ENCODE measurements around the gene TEP1. TPM values are rescaled to one million over a fixed set of nuclear protein-coding genes. Genes with fewer than 3 reads are reported as not detected.

TEP1 gene
- total and polyA plus RNA-seq, 2 of the 8 experiments (the other 6 are each of a cell fraction or from before 2014, with no cell fraction given) = 6.9 to 10.7 TPM

- no peak overlapping the region for H2AK5ac ChIP-seq (ENCODE audit: low read depth, low read length)
- H3K4me2 ChIP-seq (ENCODE audit: insufficient read depth in 1 of 2, low read depth in 2 of 2, low read length in 2 of 2) = no peak overlapping the region
- H2BK120ac ChIP-seq (replicated peaks; ENCODE audit: low read depth, low read length) = no peak overlapping the region
- no peak for DNase-seq (ENCODE audit: low read depth in 1 of 2, low spot score in 2 of 2)
- H2BK20ac ChIP-seq (ENCODE audit: low read length) = no peak overlapping the region
- H3K79me1 ChIP-seq (ENCODE audit: low read depth, low read length) = no peaks in the 10 kb centered on the region; the same call in 1 of the 2 replicates
- no peaks in the 10 kb centered on the region for H3K79me2 ChIP-seq (ENCODE audit: control insufficient read depth in 1 of 2, insufficient read depth in 2 of 2, low read length in 2 of 2)
- no peak overlapping the region for H3K4me3 ChIP-seq (ENCODE audit: extremely low read depth in 1 of 4, insufficient read depth in 2 of 4, low read depth in 3 of 4, low read length in 4 of 4)
- no peaks in the 10 kb centered on the region; a peak in 1 of 4 replicates for H3K9me3 ChIP-seq (ENCODE audit: insufficient read depth in 2 of 2, low read depth in 1 of 2, low read length in 1 of 2)
- H3K27me3 ChIP-seq (replicated peaks in 1 of 4; ENCODE audit: control insufficient read depth in 3 of 4, extremely low read depth in 1 of 4, insufficient read depth in 3 of 4, low read length in 3 of 4) = no peaks in the 10 kb centered on the region
- no peak overlapping the region for H3K56ac ChIP-seq (replicated peaks; ENCODE audit: insufficient read length, low read depth, low read length)
- no peak overlapping the region for H3K14ac ChIP-seq (ENCODE audit: insufficient read length)
- 96% methylated on average over 11 of the region's 11 CpGs; no CpG with 5 or more reads in 1 of the 2 experiments for WGBS, 2 experiments (ENCODE audit: extremely low coverage in 1 of 2, insufficient coverage in 1 of 2, insufficient read length in 1 of 2, insufficient replicate concordance in 2 of 2, low coverage in 1 of 2, low lambda C conversion rate in 2 of 2, missing lambda C conversion rate in 1 of 2)
- no peak overlapping the region for H2BK12ac ChIP-seq (ENCODE audit: low read depth, low read length)
- no peak for FAIRE-seq
- POLR2A ChIA-PET (ENCODE audit: partially characterized antibody) = interaction anchor here (2.3 to 4.7 kb wide), 3 partner anchors 9 to 61 kb away, joined by 6 to 16 read pairs (median 12); partner anchors contain the start of genes APEX1, OSGEP, PARP2 and TEP1
- no peaks in the 10 kb centered on the region for H4K20me1 ChIP-seq (replicated peaks in 1 of 2; ENCODE audit: control insufficient read depth in 1 of 2, insufficient read depth in 2 of 2, low read length in 2 of 2)
- CTCF ChIA-PET (ENCODE audit: partially characterized antibody) = interaction anchor here (0.7 to 1.5 kb wide), 3 partner anchors 12 to 19 kb away, joined by 3 to 4 read pairs (median 3); no protein-coding TSS in a partner anchor
- H4K5ac ChIP-seq (ENCODE audit: insufficient read length, low read depth, low read length) = no peak overlapping the region
- no peak overlapping the region for H3K27ac ChIP-seq (ENCODE audit: low read depth, low read length)
- H3K9ac ChIP-seq (replicated peaks in 1 of 4; ENCODE audit: extremely low read depth in 1 of 4, low read depth in 3 of 4, low read length in 3 of 4) = no peak overlapping the region
- H4K91ac ChIP-seq (replicated peaks; ENCODE audit: insufficient read length, low read length) = no peak overlapping the region
- H3K23me2 ChIP-seq (ENCODE audit: low read depth, low read length) = no peaks in the 10 kb centered on the region
- no peak overlapping the region for H3K23ac ChIP-seq (ENCODE audit: insufficient read length)
- no peak overlapping the region for H2AFZ ChIP-seq (ENCODE audit: low read length)
- no peak overlapping the region for H3K18ac ChIP-seq (ENCODE audit: extremely low read depth, low read length)
- no peak overlapping the region for H4K8ac ChIP-seq (ENCODE audit: extremely low read depth, insufficient read depth, low read length)
- H3K36me3 ChIP-seq (ENCODE audit: control insufficient read depth in 2 of 4, insufficient read depth in 4 of 4, low read length in 3 of 4) = peaks cover 0 to 10% (median under 1%) of the 10 kb centered on the region in 4 experiments; a peak in 3 of 8 replicates
- no peak overlapping the region for H3K4ac ChIP-seq (replicated peaks; ENCODE audit: insufficient read length, low read depth, low read length)
- no peak overlapping the region for H2BK15ac ChIP-seq (ENCODE audit: low read length)
- H3K4me1 ChIP-seq (replicated peaks in 1 of 4; ENCODE audit: control insufficient read depth in 3 of 4, insufficient read depth in 4 of 4, low read length in 3 of 4) = no peaks in the 10 kb centered on the region
- no peak overlapping the region for H2BK5ac ChIP-seq (ENCODE audit: low read depth, low read length)
Measured at GRCh38 chr14:20403521-20403920, 9.8 kb downstream of the TEP1 start.
